Non-pigmented ciliary epithelial cell (primary cell): ENCODE results near the gene SLC5A11.

Experiments used
- DNase-seq: peaks from one replicate; pipeline ENCODE4 v3.0.0-alpha.2; 2010; ENCODE audit warnings: low read depth

SLC5A11 gene

GRCh38 chr16:24918641-24919040, 72.9 kb downstream of the SLC5A11 start:
- DNase-seq, result no peak

- DNase-seq, result no peak
These were observed 73.8 kb downstream of the SLC5A11 start for GRCh38 chr16:24919536-24919935.

- no peak for DNase-seq
These were observed 74.8 kb downstream of the SLC5A11 start for GRCh38 chr16:24920568-24920967.

GRCh38 chr16:24921229-24921628, 75.5 kb downstream of the SLC5A11 start:
- DNase-seq, result no peak

GRCh38 chr16:24925163-24925562, 79.4 kb downstream of the SLC5A11 start:
- no peak for DNase-seq

GRCh38 chr16:24929409-24929808, 83.6 kb downstream of the SLC5A11 start:
- DNase-seq, result no peak

- no peak for DNase-seq
These were observed 84.7 kb downstream of the SLC5A11 start for GRCh38 chr16:24930440-24930839.

GRCh38 chr16:24931091-24931490, 85.3 kb downstream of the SLC5A11 start:
- DNase-seq, result no peak

- no peak for DNase-seq
These were observed 89.6 kb downstream of the SLC5A11 start for GRCh38 chr16:24935336-24935735.

GRCh38 chr16:24936151-24936550, 90.4 kb downstream of the SLC5A11 start:
- no peak for DNase-seq

GRCh38 chr16:24939224-24939623, 93.5 kb downstream of the SLC5A11 start:
- no peak for DNase-seq

GRCh38 chr16:24939738-24940137, 94.0 kb downstream of the SLC5A11 start:
- no peak for DNase-seq

GRCh38 chr16:24943471-24943870, 97.7 kb downstream of the SLC5A11 start:
- DNase-seq, result no peak

- no peak for DNase-seq
These were observed 98.4 kb downstream of the SLC5A11 start for GRCh38 chr16:24944206-24944605.

- no peak for DNase-seq
These were observed 100.4 kb downstream of the SLC5A11 start for GRCh38 chr16:24946155-24946554.

GRCh38 chr16:24950275-24950674, 104.5 kb downstream of the SLC5A11 start:
- DNase-seq, result peak; percentile 27

GRCh38 chr16:24953306-24953705, 107.5 kb downstream of the SLC5A11 start:
- DNase-seq, result no peak

GRCh38 chr16:24953721-24954120, 108.0 kb downstream of the SLC5A11 start:
- DNase-seq, result no peak

GRCh38 chr16:24954137-24954536, 108.4 kb downstream of the SLC5A11 start:
- DNase-seq, result no peak

GRCh38 chr16:24955975-24956731, 110.4 kb downstream of the SLC5A11 start:
- no peak for DNase-seq

- no peak for DNase-seq
These were observed 112.1 kb downstream of the SLC5A11 start for GRCh38 chr16:24957887-24958286.
